Astrocyte of the hippocampus (primary cell): ENCODE data around the gene ZNF791.
"Not testable (repeated sequence)": the region's sequence is repeated elsewhere in the genome, so short reads cannot be mapped to it uniquely, and the experiment has no call there.

Experiments
- DNase-seq: peaks from one replicate; pipeline ENCODE4 v3.0.0; 2011; ENCODE audit warnings: low read depth, low spot score

ZNF791 gene

GRCh38 chr19:12610540-12611360 is at the start of gene ZNF791, which contains the start of gene ZNF490:
Gene ZNF791, plus strand, starts transcription at chr19:12610920. Its CDS starts 160 bp downstream, at chr19:12611080.
Gene ZNF490, minus strand, starts transcription at chr19:12610813. Its CDS starts 133 bp downstream, at chr19:12610680.
- peak; percentile 99 for DNase-seq

DNA sequence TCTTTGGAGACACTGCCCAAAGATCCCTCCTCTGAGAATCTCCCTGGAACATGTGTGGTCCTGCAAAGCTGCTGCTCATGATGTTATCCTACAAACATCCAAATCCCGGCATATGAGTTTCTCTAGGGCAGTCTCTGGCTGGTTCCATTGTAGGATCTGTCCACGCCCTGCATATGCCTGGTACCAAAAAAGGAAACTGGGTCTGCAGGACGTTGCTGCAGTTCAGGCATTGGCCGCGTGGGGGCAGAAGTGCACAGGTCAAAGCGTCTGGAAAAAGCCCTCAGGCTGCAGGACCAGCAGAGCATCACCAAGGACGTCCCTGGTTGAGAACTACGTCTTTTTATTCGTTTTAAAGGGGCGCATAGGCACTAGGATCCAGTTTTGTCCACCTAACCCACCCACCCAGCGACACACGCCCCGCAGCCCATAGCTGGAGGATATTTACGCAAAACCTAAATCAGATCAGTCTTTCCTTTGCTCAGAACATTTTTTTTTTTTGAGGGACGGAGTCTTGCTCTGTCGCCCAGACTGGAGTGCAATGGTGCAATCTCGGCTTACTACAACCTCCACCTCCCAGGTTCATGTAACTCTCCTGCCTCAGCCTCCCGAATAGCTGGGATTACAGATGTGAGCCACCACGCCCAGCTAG is 46.6 kb upstream of the ZNF791 start:
- DNase-seq, result peak; percentile 94

- not testable (repeated sequence) for DNase-seq
These were observed 44.3 kb upstream of the ZNF791 start for GRCh38 chr19:12566380-12566779.

- DNase-seq, result no peak
These were observed 42.8 kb upstream of the ZNF791 start for GRCh38 chr19:12567951-12568350.

DNA sequence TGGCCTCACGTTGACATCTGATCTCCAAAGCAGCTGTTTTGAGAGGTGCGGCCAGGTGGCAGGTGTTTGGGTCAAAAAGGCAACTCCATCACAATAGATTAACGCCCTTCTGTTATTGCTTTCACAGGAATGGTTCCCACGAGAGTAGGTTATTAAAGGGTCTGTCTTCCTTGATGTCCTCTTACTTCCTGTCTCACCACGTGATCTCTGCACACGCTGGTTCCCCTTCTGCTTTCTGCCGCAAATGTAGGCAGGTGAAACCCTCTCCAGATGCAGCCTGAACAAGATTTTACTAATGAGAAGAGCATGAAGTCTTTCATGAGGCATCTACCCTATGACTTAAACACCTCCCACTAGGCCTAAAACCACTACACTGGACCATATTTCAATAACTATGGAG is 36.7 kb upstream of the ZNF791 start:
- DNase-seq, result no peak

GRCh38 chr19:12578641-12579040 is 32.1 kb upstream of the ZNF791 start:
- no peak for DNase-seq

DNA sequence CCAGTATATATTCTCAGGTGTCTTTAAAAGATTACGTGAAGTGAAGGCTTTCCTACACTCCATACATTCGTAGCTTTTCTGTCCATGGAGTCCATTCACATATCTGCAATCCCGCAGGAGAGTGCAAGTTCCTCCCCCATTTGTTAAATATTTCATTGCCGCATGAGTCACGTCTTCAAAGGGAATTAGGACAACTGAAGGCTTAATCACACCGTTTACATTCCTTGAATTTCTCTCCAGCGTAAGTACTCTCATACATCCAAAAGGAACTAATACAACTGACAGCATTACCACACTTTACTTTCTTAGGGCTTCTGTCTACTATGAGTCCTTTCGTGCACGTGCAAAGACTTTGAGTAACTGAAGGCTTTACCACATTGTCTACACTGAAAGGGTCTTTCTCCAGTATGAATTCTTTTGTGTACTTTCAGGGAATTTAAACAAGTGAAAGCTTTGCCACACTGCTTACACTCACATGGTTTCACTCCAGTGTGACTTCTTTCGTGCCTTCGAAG is 30.5 kb upstream of the ZNF791 start:
- peak; percentile 67 for DNase-seq

DNA sequence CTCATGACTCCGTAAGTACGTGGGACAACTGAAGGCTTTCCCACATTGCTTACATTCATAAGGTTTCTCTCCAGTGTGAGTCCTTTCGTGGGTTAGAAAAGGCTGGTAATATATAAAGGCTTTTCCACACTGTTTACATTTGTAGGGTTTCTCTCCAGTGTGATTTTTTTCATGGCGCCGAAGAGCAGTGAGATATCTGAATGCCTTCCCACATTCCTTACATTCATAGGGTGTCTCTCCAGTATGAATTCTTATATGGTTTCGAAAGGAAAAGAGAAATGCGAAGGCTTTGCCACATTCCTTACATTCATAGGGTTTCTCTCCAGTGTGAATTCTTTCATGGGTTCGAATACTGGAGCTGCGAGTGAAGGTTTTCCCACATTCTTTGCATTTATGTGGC is 29.6 kb upstream of the ZNF791 start:
- no peak for DNase-seq

DNA sequence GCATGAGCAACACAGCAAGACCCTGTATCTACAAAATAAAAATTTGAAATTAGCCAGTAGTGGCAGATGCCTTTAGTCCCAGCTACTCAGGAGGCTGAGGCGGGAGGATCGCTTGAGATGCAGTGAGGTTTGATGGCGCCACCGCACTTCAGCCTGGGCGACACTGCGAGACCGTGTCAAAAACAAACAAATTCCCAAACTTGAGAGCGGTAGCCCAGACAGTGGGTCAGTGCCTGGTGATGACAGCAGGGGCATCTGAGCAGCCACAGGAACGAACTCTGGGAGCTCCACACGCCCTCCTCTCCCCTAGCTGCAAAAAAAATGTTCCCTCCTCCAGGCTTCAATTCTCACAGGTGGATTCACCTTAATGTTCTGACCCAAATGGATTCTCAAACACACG is 14.2 kb upstream of the ZNF791 start:
- no peak for DNase-seq

DNA sequence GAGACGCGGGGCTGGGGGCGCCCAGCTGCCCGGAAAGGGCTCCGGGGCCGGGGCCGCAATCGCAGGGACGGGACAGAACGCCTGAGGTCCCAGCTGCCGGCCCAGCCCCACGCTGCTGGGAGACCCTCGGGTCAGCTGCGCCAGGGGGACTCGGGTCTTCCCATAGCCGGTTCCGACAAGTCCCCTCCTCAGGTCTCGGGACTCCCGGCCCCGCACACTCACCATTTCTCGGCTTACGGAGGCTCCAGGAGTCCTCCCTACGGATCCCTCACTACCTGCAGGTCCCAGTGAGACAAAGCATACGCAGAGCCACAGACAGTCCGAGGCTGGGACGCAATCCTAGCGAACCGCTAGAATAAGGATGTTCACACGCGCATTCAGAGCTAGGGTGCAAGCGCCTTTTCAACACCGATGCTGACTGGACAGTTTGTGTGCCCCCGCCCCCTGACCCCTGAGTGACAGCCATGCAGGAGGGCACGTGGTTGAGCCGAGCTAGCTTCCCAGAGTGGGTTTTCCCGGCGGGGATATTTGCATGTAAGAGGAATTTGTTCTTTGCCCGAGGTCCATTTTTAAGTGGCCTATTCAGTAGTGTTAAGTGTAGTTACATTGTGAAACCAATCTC is 13.7 kb upstream of the ZNF791 start:
- DNase-seq, result peak; percentile 29

GRCh38 chr19:12597594-12597993 is 13.1 kb upstream of the ZNF791 start:
- DNase-seq, result no peak

DNA sequence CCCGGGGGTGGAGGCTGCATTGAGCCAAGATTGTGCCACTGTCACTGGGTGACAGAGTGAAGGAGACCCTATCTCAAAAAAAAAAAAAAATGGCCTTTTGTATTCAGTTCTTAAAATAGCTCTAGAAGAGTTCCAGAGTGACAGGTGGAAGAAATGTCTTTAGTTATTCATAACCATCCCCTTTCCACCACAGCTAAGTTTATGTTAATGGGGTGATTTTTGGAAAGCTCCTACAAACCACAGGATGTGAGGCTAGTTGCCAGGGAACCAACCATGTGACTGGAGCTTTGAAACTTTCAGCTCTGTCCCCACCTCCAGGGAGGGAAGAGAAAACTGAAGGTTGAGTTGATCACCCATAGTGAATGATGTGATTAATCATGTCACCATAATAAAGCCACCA is 7.0 kb upstream of the ZNF791 start:
- peak; percentile 88 for DNase-seq

GRCh38 chr19:12606796-12607195 is 3.9 kb upstream of the ZNF791 start:
- no peak for DNase-seq

- no peak for DNase-seq
These were observed 3.1 kb upstream of the ZNF791 start for GRCh38 chr19:12607631-12608030.

DNA sequence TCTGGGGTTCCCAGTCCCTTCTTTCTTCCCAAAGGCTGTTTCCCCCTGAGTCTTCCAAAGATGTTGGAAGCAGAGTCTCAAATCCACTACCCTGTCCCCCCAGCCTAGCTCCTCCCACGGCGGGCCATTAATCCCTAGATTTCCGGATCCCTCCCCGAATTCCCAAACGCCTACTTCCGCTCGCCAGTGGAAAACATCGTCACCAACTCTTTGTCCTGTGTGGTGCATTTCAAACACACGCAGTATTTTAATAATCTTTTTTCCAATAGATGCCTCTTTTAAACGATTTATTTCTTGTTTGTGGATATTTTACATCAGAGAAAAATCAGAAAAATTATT is 610 bp downstream of the ZNF791 start:
- peak; percentile 88 for DNase-seq

DNA sequence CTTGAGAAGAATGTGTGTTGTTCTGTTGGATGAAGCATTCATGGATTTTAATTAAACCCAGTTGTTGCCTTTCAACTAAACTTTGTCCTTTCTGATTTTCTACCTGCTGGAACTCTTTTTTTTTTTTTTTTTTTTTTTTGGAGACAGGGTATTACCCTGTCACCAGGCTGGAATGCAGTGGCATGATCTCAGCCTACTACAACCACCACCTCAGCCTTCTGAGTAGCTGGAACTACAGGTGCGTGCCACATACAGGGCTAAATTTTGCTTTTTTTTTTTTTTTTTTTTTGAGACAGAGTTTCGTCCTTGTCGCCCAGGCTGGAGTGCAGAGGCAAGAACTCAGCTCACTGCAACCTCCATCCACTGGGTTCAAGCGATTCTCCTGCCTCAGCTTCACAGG is 6.9 kb downstream of the ZNF791 start:
- DNase-seq, result no peak

DNA sequence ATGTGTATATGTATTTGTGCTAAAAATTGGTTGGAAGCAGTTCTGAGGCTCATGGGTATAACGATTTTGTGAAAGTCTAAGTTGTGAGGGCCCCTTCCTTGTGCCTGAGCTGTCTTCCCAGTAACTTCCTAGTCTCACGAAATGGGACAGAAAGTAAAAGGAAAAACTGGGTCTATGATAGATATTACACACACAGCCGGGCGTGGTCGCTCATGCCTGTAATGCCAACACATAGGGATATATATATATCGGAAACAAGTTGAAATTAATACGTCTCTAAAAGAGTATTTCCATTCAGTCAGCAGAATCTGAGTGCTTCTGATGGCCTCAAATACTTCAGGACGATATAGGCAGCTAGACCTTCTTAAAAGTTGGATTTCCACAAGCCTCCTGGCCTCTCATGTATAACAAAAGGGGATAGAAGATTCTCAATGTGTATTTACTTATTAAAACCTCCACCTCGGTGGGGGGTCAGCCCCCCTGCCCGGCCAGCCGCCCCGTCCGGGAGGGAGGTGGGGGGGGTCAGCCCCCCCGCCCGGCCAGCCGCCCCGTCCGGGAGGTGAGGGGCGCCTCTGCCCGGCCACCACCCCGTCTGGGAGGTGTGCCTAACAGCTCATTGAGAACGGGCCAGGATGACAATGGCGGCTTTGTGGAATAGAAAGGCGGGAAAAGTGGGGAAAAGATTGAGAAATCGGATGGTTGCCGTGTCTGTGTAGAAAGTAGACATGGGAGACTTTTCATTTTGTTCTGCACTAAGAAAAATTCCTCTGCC is 10.7 kb downstream of the ZNF791 start:
- not testable (repeated sequence) for DNase-seq

DNA sequence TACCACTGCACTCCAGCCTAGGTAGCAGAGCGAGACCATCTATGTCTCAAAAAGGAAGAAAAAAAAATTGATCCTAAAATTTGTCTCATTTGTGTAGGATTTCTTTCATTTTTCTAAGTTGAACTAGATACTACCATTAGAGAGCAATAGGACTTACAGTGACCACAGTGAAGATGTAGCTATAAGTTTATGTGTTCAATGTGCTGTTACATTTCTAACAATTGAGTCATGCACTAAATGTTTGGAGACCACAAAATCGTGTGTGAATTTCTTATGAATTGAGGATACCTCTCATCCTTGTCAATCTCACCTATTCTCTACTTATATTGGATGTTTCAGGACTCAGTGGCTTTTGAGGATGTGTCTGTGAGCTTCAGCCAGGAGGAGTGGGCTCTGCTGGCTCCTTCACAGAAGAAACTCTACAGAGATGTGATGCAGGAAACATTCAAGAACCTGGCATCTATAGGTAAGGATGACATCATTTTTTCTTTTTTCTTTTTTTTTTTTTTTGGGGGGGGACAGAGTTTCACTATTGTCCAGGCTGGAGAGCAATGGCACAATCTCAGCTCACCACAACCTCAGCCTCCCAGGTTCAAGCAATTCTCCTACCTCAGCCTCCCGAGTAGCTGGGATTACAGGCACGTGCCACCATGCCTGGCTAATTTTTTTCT is 12.8 kb downstream of the ZNF791 start:
- no peak for DNase-seq

DNA sequence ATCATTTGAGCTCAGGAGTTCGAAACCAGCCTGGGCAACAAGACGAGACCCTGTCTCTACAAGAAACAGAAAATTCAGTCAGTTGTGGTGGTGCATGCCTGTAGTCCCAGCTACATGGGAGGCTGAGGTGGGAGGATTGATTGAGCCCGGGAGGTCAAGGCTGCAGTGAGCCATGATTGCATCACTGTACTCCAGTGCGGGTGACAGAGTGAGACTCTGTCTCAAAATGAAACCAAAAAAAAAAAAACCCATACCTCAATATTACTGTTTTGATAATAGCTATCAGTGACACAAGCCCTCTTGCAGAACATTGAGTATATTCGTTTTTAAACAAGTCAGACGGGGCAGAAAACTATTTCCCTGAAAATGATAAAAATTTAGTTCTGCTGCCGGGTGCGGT is 16.2 kb downstream of the ZNF791 start:
- DNase-seq, result no peak

DNA sequence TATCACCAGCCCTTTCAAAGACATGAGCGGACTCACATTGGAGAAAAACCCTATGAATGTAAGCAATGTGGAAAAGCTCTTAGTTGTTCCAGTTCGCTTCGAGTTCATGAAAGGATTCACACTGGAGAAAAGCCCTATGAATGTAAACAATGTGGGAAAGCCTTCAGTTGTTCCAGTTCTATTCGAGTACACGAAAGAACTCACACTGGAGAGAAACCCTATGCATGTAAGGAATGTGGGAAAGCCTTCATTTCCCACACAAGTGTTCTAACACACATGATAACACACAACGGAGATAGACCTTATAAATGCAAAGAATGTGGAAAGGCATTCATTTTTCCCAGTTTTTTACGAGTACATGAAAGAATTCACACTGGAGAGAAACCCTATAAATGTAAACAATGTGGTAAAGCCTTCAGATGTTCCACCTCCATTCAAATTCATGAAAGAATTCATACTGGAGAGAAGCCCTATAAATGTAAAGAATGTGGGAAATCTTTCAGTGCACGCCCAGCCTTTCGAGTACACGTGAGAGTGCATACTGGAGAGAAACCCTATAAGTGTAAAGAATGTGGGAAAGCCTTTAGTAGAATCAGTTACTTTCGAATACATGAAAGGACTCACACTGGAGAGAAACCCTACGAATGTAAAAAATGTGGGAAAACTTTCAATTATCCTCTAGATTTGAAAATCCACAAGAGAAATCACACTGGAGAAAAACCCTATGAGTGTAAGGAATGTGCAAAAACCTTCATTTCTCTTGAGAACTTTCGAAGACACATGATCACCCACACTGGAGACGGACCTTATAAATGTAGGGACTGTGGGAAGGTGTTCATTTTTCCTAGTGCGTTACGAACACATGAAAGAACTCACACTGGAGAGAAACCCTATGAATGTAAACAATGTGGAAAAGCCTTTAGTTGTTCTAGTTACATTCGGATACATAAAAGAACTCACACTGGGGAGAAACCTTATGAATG is 17.6 kb downstream of the ZNF791 start:
- DNase-seq, result peak; percentile 22
